Left ventricle myocardium inferior (tissue), 1 donor: ENCODE results near the gene DCTPP1. TPM values are rescaled to one million over a fixed set of nuclear protein-coding genes. Genes with fewer than 3 reads are reported as not detected.

Source experiments
- DNase-seq: peaks from one replicate; pipeline ENCODE4 v3.0.0-alpha.2; 2020
- H3K27ac ChIP-seq: fragments of 200-600 bp; replicated peaks from 2 replicates; pipeline ENCODE4 v1.8.0; 2021
- H3K27me3 ChIP-seq: fragments of 200-600 bp; 2 replicates; pipeline ENCODE4 v1.8.0; 2021; ENCODE audit warnings: low read depth
- H3K36me3 ChIP-seq: fragments of 200-600 bp; 2 replicates; pipeline ENCODE4 v1.8.0; 2021
- H3K4me1 ChIP-seq: fragments of 200-600 bp; 2 replicates; pipeline ENCODE4 v1.8.0; 2021
- H3K4me3 ChIP-seq: fragments of 200-600 bp; 2 replicates; pipeline ENCODE4 v1.8.0; 2021; ENCODE audit warnings: mild to moderate bottlenecking, moderate library complexity
- H3K9me3 ChIP-seq: fragments of 200-600 bp; replicated peaks from 2 replicates; pipeline ENCODE4 v1.8.0; 2021
- intact Hi-C: fragments of 100-400 bp; cut with micrococcal nuclease; formaldehyde crosslinking; loops from one replicate; pipeline ENCODE4 v1.11.0; 2022
- total RNA-seq: library from RNA; stranded (reverse); fragmentation: NEBNext Ultra II Directional; extraction: Animal tissue kit (Norgen Biotek cat#: 25700); gene quantifications from one replicate; pipeline ENCODE4 v1.2.1, GENCODE V29; 2021
- TF ChIP-seq, protein P1 (sequence below): fragments of 200-600 bp; IDR thresholded peaks from 2 replicates; pipeline ENCODE4 v1.8.0; 2021; ENCODE audit warnings: antibody characterized with exemption, mild to moderate bottlenecking, borderline replicate concordance
- donor health status: DM: no; HTN: yes; CAD: no; lungs with severe emphysema.

DCTPP1 gene
- total RNA-seq, 1 donor from 2014 or later, result 31.9 TPM

- Histone ChIP-seq H3K9me3 (no peaks in the 10 kb centered on the region), H3K27me3 (no peaks in the 10 kb centered on the region), H3K36me3 (no peaks in the 10 kb centered on the region), H3K4me3 (no peak overlapping the region), H3K4me1 (peaks cover 20% of the 10 kb centered on the region), H3K27ac (no peak overlapping the region)
- no peak for DNase-seq
- intact Hi-C loops, result no loop called here
- TF ChIP-seq, protein P1, sequence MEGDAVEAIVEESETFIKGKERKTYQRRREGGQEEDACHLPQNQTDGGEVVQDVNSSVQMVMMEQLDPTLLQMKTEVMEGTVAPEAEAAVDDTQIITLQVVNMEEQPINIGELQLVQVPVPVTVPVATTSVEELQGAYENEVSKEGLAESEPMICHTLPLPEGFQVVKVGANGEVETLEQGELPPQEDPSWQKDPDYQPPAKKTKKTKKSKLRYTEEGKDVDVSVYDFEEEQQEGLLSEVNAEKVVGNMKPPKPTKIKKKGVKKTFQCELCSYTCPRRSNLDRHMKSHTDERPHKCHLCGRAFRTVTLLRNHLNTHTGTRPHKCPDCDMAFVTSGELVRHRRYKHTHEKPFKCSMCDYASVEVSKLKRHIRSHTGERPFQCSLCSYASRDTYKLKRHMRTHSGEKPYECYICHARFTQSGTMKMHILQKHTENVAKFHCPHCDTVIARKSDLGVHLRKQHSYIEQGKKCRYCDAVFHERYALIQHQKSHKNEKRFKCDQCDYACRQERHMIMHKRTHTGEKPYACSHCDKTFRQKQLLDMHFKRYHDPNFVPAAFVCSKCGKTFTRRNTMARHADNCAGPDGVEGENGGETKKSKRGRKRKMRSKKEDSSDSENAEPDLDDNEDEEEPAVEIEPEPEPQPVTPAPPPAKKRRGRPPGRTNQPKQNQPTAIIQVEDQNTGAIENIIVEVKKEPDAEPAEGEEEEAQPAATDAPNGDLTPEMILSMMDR, result no peak
These were observed 49.6 kb downstream of the DCTPP1 start for GRCh38 chr16:30380072-30380802.

DNA sequence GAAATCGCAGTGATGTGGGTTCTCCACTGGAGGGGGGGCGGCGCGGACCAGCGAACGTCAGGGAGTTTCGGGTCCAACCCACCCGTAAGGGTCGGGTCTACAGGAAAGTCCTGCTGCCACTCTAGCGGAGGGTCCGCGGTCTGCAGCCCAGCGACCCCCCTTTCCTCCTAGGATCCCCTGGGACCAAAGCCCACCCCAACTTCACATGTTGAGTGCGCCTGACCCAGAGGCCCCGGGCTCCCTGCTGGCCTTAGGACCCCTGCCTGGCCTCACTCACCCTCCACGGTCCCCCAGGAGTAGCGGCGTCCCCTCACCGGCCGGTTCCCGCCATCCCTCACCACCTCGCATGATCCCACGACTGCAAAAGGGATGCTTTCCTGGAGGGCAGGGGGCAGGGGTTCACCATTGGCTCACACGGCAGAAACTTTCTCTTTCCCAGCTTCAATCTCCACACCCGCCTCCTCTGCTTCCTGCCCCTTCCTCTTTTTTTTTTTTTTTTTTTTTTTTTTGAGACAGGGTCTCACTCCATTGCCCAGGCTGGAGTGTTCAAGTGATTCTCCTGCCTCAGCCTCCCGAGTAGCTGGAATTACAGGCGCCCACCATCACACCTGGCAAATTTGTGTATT lies 50.6 kb downstream of the DCTPP1 start:
- intact Hi-C loops, result no loop called here
- Histone ChIP-seq H3K27me3 (no peaks in the 10 kb centered on the region), H3K36me3 (no peaks in the 10 kb centered on the region), H3K4me3 (peak overlapping the region; percentile 77), H3K27ac (peak overlapping the region; percentile 100), H3K4me1 (peaks cover 20% of the 10 kb centered on the region), H3K9me3 (no peaks in the 10 kb centered on the region)
- TF ChIP-seq, protein P1, result no peak
- no peak for DNase-seq

DNA sequence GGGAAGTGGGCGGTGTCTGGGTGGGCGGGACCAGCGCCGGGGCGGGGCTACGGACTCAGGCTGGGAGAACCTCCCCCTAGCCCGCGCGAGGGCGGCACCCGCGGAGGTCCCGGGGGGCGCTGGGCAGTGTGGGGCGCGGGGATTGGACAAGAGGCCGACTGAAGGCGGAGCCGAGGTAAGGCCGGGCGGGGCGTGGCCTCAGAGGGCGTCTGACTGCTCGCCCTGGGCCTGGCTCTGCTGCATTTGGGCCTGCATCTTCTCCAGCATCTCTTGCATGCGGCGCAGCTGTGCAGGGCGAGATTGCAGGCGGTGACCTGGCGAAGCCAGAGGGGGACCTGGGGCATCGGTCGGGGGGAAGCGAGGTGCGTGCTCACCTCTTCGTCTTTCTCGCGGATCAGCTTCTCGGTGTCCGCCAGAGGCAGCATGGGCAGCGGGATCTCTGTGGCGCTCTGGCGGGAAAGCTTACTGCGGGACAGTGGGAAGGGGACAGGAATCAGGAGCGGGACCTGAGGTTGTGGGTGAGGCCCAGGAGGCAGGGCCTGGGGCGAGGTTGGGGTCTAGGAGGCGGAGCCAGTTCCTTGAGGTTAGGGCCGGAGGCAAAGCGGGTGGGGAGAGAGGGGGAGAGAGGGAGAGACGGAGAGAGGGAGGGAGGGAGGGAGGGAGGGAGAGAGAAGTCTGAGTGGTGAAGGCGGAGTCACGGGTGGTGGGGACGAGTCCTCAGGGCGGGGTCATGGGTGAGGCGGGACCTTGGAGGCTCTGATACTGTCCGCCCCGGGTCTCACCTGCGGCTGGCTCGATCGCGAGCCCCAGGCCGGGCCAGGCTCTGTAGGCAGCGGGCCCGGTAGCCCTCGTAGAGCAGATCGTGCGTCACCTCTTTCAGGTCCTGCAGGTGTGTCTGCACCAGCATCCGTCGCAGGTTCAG lies 51.3 kb downstream of the DCTPP1 start:
- no peaks in the 10 kb centered on the region for H3K36me3 ChIP-seq

DNA sequence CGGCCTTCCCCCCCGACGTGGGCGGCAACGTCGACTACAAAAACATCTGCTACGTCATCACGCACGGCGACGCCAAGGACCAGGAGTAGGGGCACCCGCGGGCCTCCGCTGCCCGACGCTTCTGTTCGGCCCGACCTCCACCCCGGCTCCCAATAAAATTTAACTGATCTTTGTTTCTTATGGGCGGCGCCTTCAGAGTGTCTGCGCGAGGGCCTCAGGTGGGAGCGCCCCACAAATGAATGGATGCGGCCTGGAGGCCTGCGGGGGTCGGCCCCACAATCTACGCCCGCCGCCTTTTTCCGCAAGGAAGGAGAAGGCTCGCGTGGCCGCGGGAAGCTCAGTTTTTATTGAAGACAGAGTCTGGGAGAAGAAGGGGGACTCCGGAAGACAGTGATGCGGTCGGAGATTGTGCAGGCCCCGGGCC lies 52.0 kb downstream of the DCTPP1 start:
- TF ChIP-seq, protein P1, result no peak
- peak; percentile 95 for DNase-seq
- H3K9me3 ChIP-seq, result no peaks in the 10 kb centered on the region
- H3K4me1 ChIP-seq, result peaks cover 20% of the 10 kb centered on the region
- peak overlapping the region; percentile 100 for H3K27ac ChIP-seq
- no peaks in the 10 kb centered on the region for H3K36me3 ChIP-seq
- intact Hi-C loops, result no loop called here
- H3K4me3 ChIP-seq, result peak overlapping the region; percentile 77
- H3K27me3 ChIP-seq, result no peaks in the 10 kb centered on the region

More for the DNA sequence above, 51.3 kb downstream of the DCTPP1 start:
- TF ChIP-seq, protein P1, result peak; percentile 21
- Histone ChIP-seq H3K4me3 (peak overlapping the region; percentile 77), H3K9me3 (no peaks in the 10 kb centered on the region), H3K27me3 (no peaks in the 10 kb centered on the region), H3K27ac (peak overlapping the region; percentile 100), H3K4me1 (peaks cover 20% of the 10 kb centered on the region)
- intact Hi-C loops, result no loop called here
- DNase-seq, result peak; percentile 100

- H3K36me3 ChIP-seq, result no peaks in the 10 kb centered on the region
- H3K27ac ChIP-seq, result peak overlapping the region; percentile 100
- no peaks in the 10 kb centered on the region for H3K9me3 ChIP-seq
- intact Hi-C loops, result no loop called here
- TF ChIP-seq, protein P1, result no peak
- peaks cover 22% of the 10 kb centered on the region for H3K4me1 ChIP-seq
- no peak for DNase-seq
- H3K4me3 ChIP-seq, result peak overlapping the region; percentile 77
- no peaks in the 10 kb centered on the region for H3K27me3 ChIP-seq
These were observed 52.6 kb downstream of the DCTPP1 start for GRCh38 chr16:30377050-30377811.
